GM18502 (cell line): ENCODE data around the gene GRIN2D.
A peak's percentile ranks its signal among the peaks of the same experiment; 100 is the strongest.

Experiments used
- ATAC-seq: cut with Tn5 transposase; IDR thresholded peaks from one replicate; pipeline ENCODE4 v1.9.1; 2021; ENCODE audit warnings: mild to moderate bottlenecking; ENCODE audit not compliant: unreplicated experiment, poor library complexity

The GRIN2D gene

GRCh38 chr19:48393559-48394330 lies at the start of gene GRIN2D:
Gene GRIN2D, plus strand, starts transcription at chr19:48393668. Its CDS starts 4,725 bp downstream, at chr19:48398393.
- no peak for ATAC-seq

GRCh38 chr19:48344892-48345291 lies 48.6 kb upstream of the GRIN2D start:
- no peak for ATAC-seq

- no peak for ATAC-seq
These were observed 47.3 kb upstream of the GRIN2D start for GRCh38 chr19:48346191-48346590.

- ATAC-seq = no peak
These were observed 45.4 kb upstream of the GRIN2D start for GRCh38 chr19:48348045-48348444.

- ATAC-seq = no peak
These were observed 44.7 kb upstream of the GRIN2D start for GRCh38 chr19:48348737-48349136.

GRCh38 chr19:48350856-48351255 lies 42.6 kb upstream of the GRIN2D start:
- no peak for ATAC-seq

- no peak for ATAC-seq
These were observed 42.1 kb upstream of the GRIN2D start for GRCh38 chr19:48351341-48351752.

- ATAC-seq = no peak
These were observed 39.8 kb upstream of the GRIN2D start for GRCh38 chr19:48353677-48354076.

GRCh38 chr19:48354332-48354992 lies 39.0 kb upstream of the GRIN2D start:
- no peak for ATAC-seq

- no peak for ATAC-seq
These were observed 38.0 kb upstream of the GRIN2D start for GRCh38 chr19:48355365-48355954.

- ATAC-seq = no peak
These were observed 34.3 kb upstream of the GRIN2D start for GRCh38 chr19:48359123-48359522.

GRCh38 chr19:48361912-48362311 lies 31.6 kb upstream of the GRIN2D start:
- ATAC-seq = no peak

GRCh38 chr19:48362716-48363499 lies 30.6 kb upstream of the GRIN2D start:
- peak; percentile 54 for ATAC-seq

GRCh38 chr19:48363500-48363809 lies 30.0 kb upstream of the GRIN2D start:
- ATAC-seq = peak; percentile 19

- peak; percentile 79 for ATAC-seq
These were observed 29.5 kb upstream of the GRIN2D start, which contains the start of the genes SYNGR4 and TMEM143 for GRCh38 chr19:48363810-48364597. Gene SYNGR4, plus strand, starts transcription at chr19:48364367. Its CDS starts 1,476 bp downstream, at chr19:48365843. Gene TMEM143, minus strand, starts transcription at chr19:48363940. Its CDS starts 20 bp downstream, at chr19:48363920.

- no peak for ATAC-seq
These were observed 28.7 kb upstream of the GRIN2D start for GRCh38 chr19:48364598-48365348.

GRCh38 chr19:48365602-48366001 lies 27.9 kb upstream of the GRIN2D start:
- ATAC-seq = no peak

- ATAC-seq = no peak
These were observed 25.6 kb upstream of the GRIN2D start for GRCh38 chr19:48367855-48368254.

- ATAC-seq = no peak
These were observed 24.5 kb upstream of the GRIN2D start for GRCh38 chr19:48368936-48369335.
